ENCODE results near the gene DDOST.
A peak's percentile ranks its signal among the peaks of the same experiment; 100 is the strongest.

DDOST gene

GRCh38 chr1:20661207-20662109 lies at the start of gene DDOST:
TSS of gene DDOST (minus strand) at chr1:20661369. CDS start at chr1:20661350, 19 bp downstream.
- peak; percentile 99 for DNase-seq (ENCODE audit: low read depth, low spot score)

- no peak for DNase-seq (ENCODE audit: low read depth, low spot score)
Observed at GRCh38 chr1:20710469-20711284, 49.5 kb upstream of the DDOST start.

GRCh38 chr1:20709868-20710267 lies 48.7 kb upstream of the DDOST start:
- DNase-seq (ENCODE audit: low read depth, low spot score), result no peak

- DNase-seq (ENCODE audit: low read depth, low spot score), result no peak
Observed at GRCh38 chr1:20708891-20709290, 47.7 kb upstream of the DDOST start.

- DNase-seq (ENCODE audit: low read depth, low spot score), result no peak
Observed at GRCh38 chr1:20708057-20708456, 46.9 kb upstream of the DDOST start.

GRCh38 chr1:20706841-20707240 lies 45.7 kb upstream of the DDOST start:
- no peak for DNase-seq (ENCODE audit: low read depth, low spot score)

- DNase-seq (ENCODE audit: low read depth, low spot score), result no peak
Observed at GRCh38 chr1:20705203-20705755, 44.1 kb upstream of the DDOST start.

GRCh38 chr1:20704390-20705202 lies 43.4 kb upstream of the DDOST start:
- DNase-seq (ENCODE audit: low read depth, low spot score), result no peak

- DNase-seq (ENCODE audit: low read depth, low spot score), result no peak
Observed at GRCh38 chr1:20703124-20703756, 42.1 kb upstream of the DDOST start.

- no peak for DNase-seq (ENCODE audit: low read depth, low spot score)
Observed at GRCh38 chr1:20702416-20702815, 41.2 kb upstream of the DDOST start.

- DNase-seq (ENCODE audit: low read depth, low spot score), result no peak
Observed at GRCh38 chr1:20701847-20702246, 40.7 kb upstream of the DDOST start.

- no peak for DNase-seq (ENCODE audit: low read depth, low spot score)
Observed at GRCh38 chr1:20701446-20701845, 40.3 kb upstream of the DDOST start.

- DNase-seq (ENCODE audit: low read depth, low spot score), result no peak
Observed at GRCh38 chr1:20700636-20701215, 39.6 kb upstream of the DDOST start.

GRCh38 chr1:20699558-20699957 lies 38.4 kb upstream of the DDOST start:
- peak; percentile 78 for DNase-seq (ENCODE audit: low read depth, low spot score)

GRCh38 chr1:20698195-20698910 lies 37.2 kb upstream of the DDOST start:
- DNase-seq (ENCODE audit: low read depth, low spot score), result no peak

- no peak for DNase-seq (ENCODE audit: low read depth, low spot score)
Observed at GRCh38 chr1:20697563-20697962, 36.4 kb upstream of the DDOST start.

GRCh38 chr1:20696397-20697333 lies 35.5 kb upstream of the DDOST start:
- DNase-seq (ENCODE audit: low read depth, low spot score), result peak; percentile 97

- no peak for DNase-seq (ENCODE audit: low read depth, low spot score)
Observed at GRCh38 chr1:20695515-20695914, 34.3 kb upstream of the DDOST start.

- no peak for DNase-seq (ENCODE audit: low read depth, low spot score)
Observed at GRCh38 chr1:20693623-20694022, 32.5 kb upstream of the DDOST start.

All from ELF-1 (cell line).